ENCODE data around the gene ZNF3. TPM values are rescaled to one million over a fixed set of nuclear protein-coding genes. Genes with fewer than 3 reads are reported as not detected.

ZNF3 gene
- total RNA-seq, 1 donor from 2014 or later, result 47.7 TPM

- H3K9me3 Mint-ChIP-seq (ENCODE audit: unreplicated experiment), result no peaks in the 10 kb centered on the region
- peaks cover 42% of the 10 kb centered on the region for H3K36me3 Mint-ChIP-seq (ENCODE audit: low read depth, unreplicated experiment)
- peaks cover 43% of the 10 kb centered on the region for H3K4me1 Mint-ChIP-seq (ENCODE audit: unreplicated experiment)
- H3K27me3 Mint-ChIP-seq (ENCODE audit: unreplicated experiment), result peaks cover 48% of the 10 kb centered on the region
- peak within 1 kb of the TSS; percentile 95 for H3K27ac Mint-ChIP-seq (ENCODE audit: unreplicated experiment)
- TF ChIP-seq CTCF (IDR thresholded peaks at IDR 0.05; ENCODE audit: unreplicated experiment), result no peak
- DNase-seq (ENCODE audit: low spot score), result peak; percentile 98
- H3K4me3 Mint-ChIP-seq (ENCODE audit: unreplicated experiment), result peak within 1 kb of the TSS; percentile 94
Measured at GRCh38 chr7:100101016-100101862, 19.7 kb upstream of the ZNF3 start, which contains the start of the genes AP4M1 and MCM7. TSS of gene AP4M1 (plus strand) at chr7:100101643. CDS start at chr7:100101715, 72 bp downstream. TSS of gene MCM7 (minus strand) at chr7:100101397. CDS start at chr7:100101294, 103 bp downstream.

- H3K4me1 Mint-ChIP-seq (ENCODE audit: unreplicated experiment), result peaks cover 48% of the 10 kb centered on the region
- H3K9me3 Mint-ChIP-seq (ENCODE audit: unreplicated experiment), result no peaks in the 10 kb centered on the region
- H3K27me3 Mint-ChIP-seq (ENCODE audit: unreplicated experiment), result peaks cover 51% of the 10 kb centered on the region
- H3K4me3 Mint-ChIP-seq (ENCODE audit: unreplicated experiment), result peak overlapping the region; percentile 94
- no peak for TF ChIP-seq CTCF (IDR thresholded peaks at IDR 0.05; ENCODE audit: unreplicated experiment)
- peak overlapping the region; percentile 95 for H3K27ac Mint-ChIP-seq (ENCODE audit: unreplicated experiment)
- peaks cover 47% of the 10 kb centered on the region for H3K36me3 Mint-ChIP-seq (ENCODE audit: low read depth, unreplicated experiment)
- DNase-seq (ENCODE audit: low spot score), result peak; percentile 98
Measured at GRCh38 chr7:100100420-100101015, 19.0 kb upstream of the ZNF3 start.

- DNase-seq (ENCODE audit: low spot score), result no peak
- H3K9me3 Mint-ChIP-seq (ENCODE audit: unreplicated experiment), result no peaks in the 10 kb centered on the region
- peak overlapping the region; percentile 93 for H3K27ac Mint-ChIP-seq (ENCODE audit: unreplicated experiment)
- peaks cover 55% of the 10 kb centered on the region for H3K27me3 Mint-ChIP-seq (ENCODE audit: unreplicated experiment)
- TF ChIP-seq CTCF (IDR thresholded peaks at IDR 0.05; ENCODE audit: unreplicated experiment), result no peak
- peaks cover 54% of the 10 kb centered on the region for H3K36me3 Mint-ChIP-seq (ENCODE audit: low read depth, unreplicated experiment)
- peak overlapping the region; percentile 93 for H3K4me3 Mint-ChIP-seq (ENCODE audit: unreplicated experiment)
- peaks cover 53% of the 10 kb centered on the region for H3K4me1 Mint-ChIP-seq (ENCODE audit: unreplicated experiment)
Measured at GRCh38 chr7:100099452-100099851, 17.9 kb upstream of the ZNF3 start.

- TF ChIP-seq CTCF (IDR thresholded peaks at IDR 0.05; ENCODE audit: unreplicated experiment), result no peak
- peaks cover 56% of the 10 kb centered on the region for H3K36me3 Mint-ChIP-seq (ENCODE audit: low read depth, unreplicated experiment)
- H3K4me1 Mint-ChIP-seq (ENCODE audit: unreplicated experiment), result peaks cover 54% of the 10 kb centered on the region
- H3K27ac Mint-ChIP-seq (ENCODE audit: unreplicated experiment), result peak overlapping the region; percentile 93
- peak overlapping the region; percentile 93 for H3K4me3 Mint-ChIP-seq (ENCODE audit: unreplicated experiment)
- no peaks in the 10 kb centered on the region for H3K9me3 Mint-ChIP-seq (ENCODE audit: unreplicated experiment)
- H3K27me3 Mint-ChIP-seq (ENCODE audit: unreplicated experiment), result peaks cover 55% of the 10 kb centered on the region
- DNase-seq (ENCODE audit: low spot score), result no peak
Measured at GRCh38 chr7:100098913-100099312, 17.4 kb upstream of the ZNF3 start.

GRCh38 chr7:100095704-100096103 lies 14.2 kb upstream of the ZNF3 start:
- no peak for TF ChIP-seq CTCF (IDR thresholded peaks at IDR 0.05; ENCODE audit: unreplicated experiment)
- Mint-ChIP-seq H3K4me3 (ENCODE audit: unreplicated experiment) (peak overlapping the region; percentile 67), H3K27me3 (ENCODE audit: unreplicated experiment) (peaks cover 49% of the 10 kb centered on the region), H3K27ac (ENCODE audit: unreplicated experiment) (peak overlapping the region; percentile 74), H3K36me3 (ENCODE audit: low read depth, unreplicated experiment) (peaks cover 77% of the 10 kb centered on the region), H3K9me3 (ENCODE audit: unreplicated experiment) (no peaks in the 10 kb centered on the region), H3K4me1 (ENCODE audit: unreplicated experiment) (peaks cover 64% of the 10 kb centered on the region)
- no peak for DNase-seq (ENCODE audit: low spot score)
